Measurements from ENCODE around the gene CA11. TPM values are rescaled to one million over a fixed set of nuclear protein-coding genes. Genes with fewer than 3 reads are reported as not detected.
"Not testable (repeated sequence)": the region's sequence is repeated elsewhere in the genome, so short reads cannot be mapped to it uniquely, and the experiment has no call there.

The CA11 gene
- total RNA-seq, 1 donor from 2014 or later, result 9.5 TPM

GRCh38 chr19:48680436-48681126 is 34.6 kb upstream of the CA11 start:
- peaks cover 6% of the 10 kb centered on the region for H3K4me1 ChIP-seq (ENCODE audit: insufficient read depth, low read length)
- no peak overlapping the region for H3K9ac ChIP-seq (ENCODE audit: low read length)
- H4K20me1 ChIP-seq (ENCODE audit: insufficient read depth, low read length), result no peaks in the 10 kb centered on the region
- Mint-ChIP-seq H3K9me3 (ENCODE audit: unreplicated experiment) (no peaks in the 10 kb centered on the region), H3K36me3 (ENCODE audit: low read depth, unreplicated experiment) (no peaks in the 10 kb centered on the region), H3K4me3 (ENCODE audit: unreplicated experiment) (no peak overlapping the region), H3K27ac (ENCODE audit: unreplicated experiment) (no peak overlapping the region), H3K27me3 (ENCODE audit: low read depth, unreplicated experiment) (peaks cover 25% of the 10 kb centered on the region), H3K4me1 (ENCODE audit: low read depth, unreplicated experiment) (no peaks in the 10 kb centered on the region)
- H3K9me3 ChIP-seq (ENCODE audit: insufficient read depth, low read depth, low read length), result no peaks in the 10 kb centered on the region
- H3K36me3 ChIP-seq (ENCODE audit: insufficient read depth, low read length), result no peaks in the 10 kb centered on the region
- peaks cover 10% of the 10 kb centered on the region for H3K27me3 ChIP-seq (ENCODE audit: insufficient read depth, low read length)
- FAIRE-seq (no peak), DNase-seq (ENCODE audit: low read depth) (no peak)
- H3K79me2 ChIP-seq (ENCODE audit: insufficient read depth, low read length), result no peaks in the 10 kb centered on the region
- H3K4me3 ChIP-seq (ENCODE audit: insufficient read depth, low read depth, low read length), result no peak overlapping the region
- H2AFZ ChIP-seq (ENCODE audit: low read depth, low read length), result no peak overlapping the region
- no peak for TF ChIP-seq CTCF (IDR thresholded peaks at IDR 0.05; ENCODE audit: insufficient read depth, low read depth, low read length)
- no peak for TF ChIP-seq EZH2 (IDR thresholded peaks at IDR 0.05; ENCODE audit: insufficient read depth, low read length)
- H3K27ac ChIP-seq (ENCODE audit: low read depth, low read length), result no peak overlapping the region
- H3K4me2 ChIP-seq (ENCODE audit: low read length), result no peak overlapping the region

- H3K27ac ChIP-seq (ENCODE audit: low read depth, low read length); DNase-seq (ENCODE audit: low read depth); H3K79me2 ChIP-seq (ENCODE audit: insufficient read depth, low read length); H3K4me1 Mint-ChIP-seq (ENCODE audit: low read depth, unreplicated experiment); H4K20me1 ChIP-seq (ENCODE audit: insufficient read depth, low read length); H3K4me3 ChIP-seq (ENCODE audit: insufficient read depth, low read depth, low read length); H3K9ac ChIP-seq (ENCODE audit: low read length); H3K27ac Mint-ChIP-seq (ENCODE audit: unreplicated experiment); H3K36me3 Mint-ChIP-seq (ENCODE audit: low read depth, unreplicated experiment); H3K4me3 Mint-ChIP-seq (ENCODE audit: unreplicated experiment); H3K4me2 ChIP-seq (ENCODE audit: low read length); FAIRE-seq; H3K36me3 ChIP-seq (ENCODE audit: insufficient read depth, low read length); H2AFZ ChIP-seq (ENCODE audit: low read depth, low read length); H3K9me3 ChIP-seq (ENCODE audit: insufficient read depth, low read depth, low read length); H3K4me1 ChIP-seq (ENCODE audit: insufficient read depth, low read length); H3K9me3 Mint-ChIP-seq (ENCODE audit: unreplicated experiment): not testable (repeated sequence)
- H3K27me3 Mint-ChIP-seq (ENCODE audit: low read depth, unreplicated experiment), result peaks cover 31% of the 10 kb centered on the region
- H3K27me3 ChIP-seq (ENCODE audit: insufficient read depth, low read length), result peaks cover 10% of the 10 kb centered on the region
Measured at GRCh38 chr19:48680006-48680405, 34.0 kb upstream of the CA11 start.

- Mint-ChIP-seq H3K9me3 (ENCODE audit: unreplicated experiment) (no peaks in the 10 kb centered on the region), H3K36me3 (ENCODE audit: low read depth, unreplicated experiment) (no peaks in the 10 kb centered on the region), H3K27me3 (ENCODE audit: low read depth, unreplicated experiment) (peaks cover 30% of the 10 kb centered on the region), H3K27ac (ENCODE audit: unreplicated experiment) (no peak overlapping the region), H3K4me1 (ENCODE audit: low read depth, unreplicated experiment) (no peaks in the 10 kb centered on the region), H3K4me3 (ENCODE audit: unreplicated experiment) (no peak overlapping the region)
- Histone ChIP-seq H3K4me2 (ENCODE audit: low read length) (no peak overlapping the region), H3K4me1 (ENCODE audit: insufficient read depth, low read length) (peaks cover 6% of the 10 kb centered on the region), H3K36me3 (ENCODE audit: insufficient read depth, low read length) (no peaks in the 10 kb centered on the region), H4K20me1 (ENCODE audit: insufficient read depth, low read length) (no peaks in the 10 kb centered on the region), H3K4me3 (ENCODE audit: insufficient read depth, low read depth, low read length) (no peak overlapping the region), H3K9me3 (ENCODE audit: insufficient read depth, low read depth, low read length) (no peaks in the 10 kb centered on the region), H3K27ac (ENCODE audit: low read depth, low read length) (no peak overlapping the region), H3K9ac (ENCODE audit: low read length) (no peak overlapping the region), H2AFZ (ENCODE audit: low read depth, low read length) (no peak overlapping the region), H3K79me2 (ENCODE audit: insufficient read depth, low read length) (no peaks in the 10 kb centered on the region), H3K27me3 (ENCODE audit: insufficient read depth, low read length) (peaks cover 3% of the 10 kb centered on the region)
- TF ChIP-seq EZH2 (IDR thresholded peaks at IDR 0.05; ENCODE audit: insufficient read depth, low read length) (no peak), CTCF (IDR thresholded peaks at IDR 0.05; ENCODE audit: insufficient read depth, low read depth, low read length) (no peak)
- DNase-seq (ENCODE audit: low read depth) (no peak), FAIRE-seq (no peak)
Measured at GRCh38 chr19:48678201-48678600, 32.2 kb upstream of the CA11 start.
